Measurements from ENCODE around the gene GRK3. TPM values are rescaled to one million over a fixed set of nuclear protein-coding genes. Genes with fewer than 3 reads are reported as not detected.
"Not testable (repeated sequence)": the region's sequence is repeated elsewhere in the genome, so short reads cannot be mapped to it uniquely, and the experiment has no call there.

The GRK3 gene
- total RNA-seq, 1 experiment from 2014 or later: 14.6 TPM

- ATAC-seq; H3K9me3 ChIP-seq (ENCODE audit: control insufficient read depth in 1 of 2, insufficient read depth in 1 of 2, low read depth in 1 of 2, low read length in 2 of 2); H4K20me1 ChIP-seq (ENCODE audit: insufficient read depth); H3K4me2 ChIP-seq (ENCODE audit: low read length); BruUV-seq (replicated peaks); DNase-seq (ENCODE audit: low read depth, low spot score); H3K27me3 ChIP-seq (ENCODE audit: insufficient read depth, low read length); H3K79me2 ChIP-seq (ENCODE audit: insufficient read depth, low read length); H2AFZ ChIP-seq (ENCODE audit: low read depth, low read length, poor library complexity, severe bottlenecking); CTCF ChIA-PET; RAD21 ChIA-PET (ENCODE audit: low non-redundant PET in 1 of 2, low total read pairs in 2 of 2, uncharacterized antibody in 2 of 2, unreplicated experiment in 2 of 2); H3K36me3 ChIP-seq (ENCODE audit: control insufficient read depth in 1 of 2, insufficient read depth in 2 of 2, low read length in 2 of 2); H3K4me3 ChIP-seq (replicated peaks in 1 of 2; ENCODE audit: low read depth in 1 of 2, low read length in 2 of 2); H3K9me2 ChIP-seq (ENCODE audit: insufficient read depth); POLR2A ChIA-PET; H3K27ac ChIP-seq (ENCODE audit: low read depth, low read length); H3K9ac ChIP-seq (ENCODE audit: low read length); intact Hi-C loops (cut with micrococcal nuclease): not testable (repeated sequence)
- peaks cover 10 to 13% of the 10 kb centered on the region in 2 experiments for H3K4me1 ChIP-seq (ENCODE audit: control insufficient read depth in 1 of 2, insufficient read depth in 2 of 2, low read length in 2 of 2)
These were observed 35.4 kb upstream of the GRK3 start for GRCh38 chr22:25529059-25529458.

GRCh38 chr22:25529541-25530137 is 34.8 kb upstream of the GRK3 start:
- H3K9me3 ChIP-seq (ENCODE audit: control insufficient read depth in 1 of 2, insufficient read depth in 1 of 2, low read depth in 1 of 2, low read length in 2 of 2); H3K9me2 ChIP-seq (ENCODE audit: insufficient read depth); H3K27me3 ChIP-seq (ENCODE audit: insufficient read depth, low read length); H3K27ac ChIP-seq (ENCODE audit: low read depth, low read length); H3K4me3 ChIP-seq (replicated peaks in 1 of 2; ENCODE audit: low read depth in 1 of 2, low read length in 2 of 2); CTCF ChIA-PET; intact Hi-C loops (cut with micrococcal nuclease); H3K36me3 ChIP-seq (ENCODE audit: control insufficient read depth in 1 of 2, insufficient read depth in 2 of 2, low read length in 2 of 2); H4K20me1 ChIP-seq (ENCODE audit: insufficient read depth); DNase-seq (ENCODE audit: low read depth, low spot score); RAD21 ChIA-PET (ENCODE audit: low non-redundant PET in 1 of 2, low total read pairs in 2 of 2, uncharacterized antibody in 2 of 2, unreplicated experiment in 2 of 2); H3K4me2 ChIP-seq (ENCODE audit: low read length); BruUV-seq (replicated peaks); H2AFZ ChIP-seq (ENCODE audit: low read depth, low read length, poor library complexity, severe bottlenecking); H3K79me2 ChIP-seq (ENCODE audit: insufficient read depth, low read length); POLR2A ChIA-PET; H3K9ac ChIP-seq (ENCODE audit: low read length); ATAC-seq: not testable (repeated sequence)
- peaks cover 10 to 13% of the 10 kb centered on the region in 2 experiments for H3K4me1 ChIP-seq (ENCODE audit: control insufficient read depth in 1 of 2, insufficient read depth in 2 of 2, low read length in 2 of 2)

GRCh38 chr22:25531677-25532076 is 32.8 kb upstream of the GRK3 start:
- CTCF ChIA-PET; H3K9me3 ChIP-seq (ENCODE audit: control insufficient read depth in 1 of 2, insufficient read depth in 1 of 2, low read depth in 1 of 2, low read length in 2 of 2); H3K36me3 ChIP-seq (ENCODE audit: control insufficient read depth in 1 of 2, insufficient read depth in 2 of 2, low read length in 2 of 2); H3K9me2 ChIP-seq (ENCODE audit: insufficient read depth); H3K4me2 ChIP-seq (ENCODE audit: low read length); H2AFZ ChIP-seq (ENCODE audit: low read depth, low read length, poor library complexity, severe bottlenecking); intact Hi-C loops (cut with micrococcal nuclease); H3K27ac ChIP-seq (ENCODE audit: low read depth, low read length); BruUV-seq (replicated peaks); POLR2A ChIA-PET; DNase-seq (ENCODE audit: low read depth, low spot score); H3K27me3 ChIP-seq (ENCODE audit: insufficient read depth, low read length); ATAC-seq; H4K20me1 ChIP-seq (ENCODE audit: insufficient read depth); H3K4me3 ChIP-seq (replicated peaks in 1 of 2; ENCODE audit: low read depth in 1 of 2, low read length in 2 of 2); RAD21 ChIA-PET (ENCODE audit: low non-redundant PET in 1 of 2, low total read pairs in 2 of 2, uncharacterized antibody in 2 of 2, unreplicated experiment in 2 of 2); H3K79me2 ChIP-seq (ENCODE audit: insufficient read depth, low read length); H3K9ac ChIP-seq (ENCODE audit: low read length): not testable (repeated sequence)
- peaks cover 10 to 13% of the 10 kb centered on the region in 2 experiments for H3K4me1 ChIP-seq (ENCODE audit: control insufficient read depth in 1 of 2, insufficient read depth in 2 of 2, low read length in 2 of 2)
